Activated CD8-positive, alpha-beta memory T cell treated with anti-CD3 and anti-CD28 coated beads, Interleukin-2, amount 50 U/mL, for 1 hour (primary cell): Measurements from ENCODE around the gene NELFCD.
"Not testable (repeated sequence)": the region's sequence is repeated elsewhere in the genome, so short reads cannot be mapped to it uniquely, and the experiment has no call there.

Experiments
- DNase-seq: peaks from one replicate; pipeline ENCODE4 v3.0.0-alpha.2; 2020; ENCODE audit errors: extremely low read depth

Gene NELFCD

DNA sequence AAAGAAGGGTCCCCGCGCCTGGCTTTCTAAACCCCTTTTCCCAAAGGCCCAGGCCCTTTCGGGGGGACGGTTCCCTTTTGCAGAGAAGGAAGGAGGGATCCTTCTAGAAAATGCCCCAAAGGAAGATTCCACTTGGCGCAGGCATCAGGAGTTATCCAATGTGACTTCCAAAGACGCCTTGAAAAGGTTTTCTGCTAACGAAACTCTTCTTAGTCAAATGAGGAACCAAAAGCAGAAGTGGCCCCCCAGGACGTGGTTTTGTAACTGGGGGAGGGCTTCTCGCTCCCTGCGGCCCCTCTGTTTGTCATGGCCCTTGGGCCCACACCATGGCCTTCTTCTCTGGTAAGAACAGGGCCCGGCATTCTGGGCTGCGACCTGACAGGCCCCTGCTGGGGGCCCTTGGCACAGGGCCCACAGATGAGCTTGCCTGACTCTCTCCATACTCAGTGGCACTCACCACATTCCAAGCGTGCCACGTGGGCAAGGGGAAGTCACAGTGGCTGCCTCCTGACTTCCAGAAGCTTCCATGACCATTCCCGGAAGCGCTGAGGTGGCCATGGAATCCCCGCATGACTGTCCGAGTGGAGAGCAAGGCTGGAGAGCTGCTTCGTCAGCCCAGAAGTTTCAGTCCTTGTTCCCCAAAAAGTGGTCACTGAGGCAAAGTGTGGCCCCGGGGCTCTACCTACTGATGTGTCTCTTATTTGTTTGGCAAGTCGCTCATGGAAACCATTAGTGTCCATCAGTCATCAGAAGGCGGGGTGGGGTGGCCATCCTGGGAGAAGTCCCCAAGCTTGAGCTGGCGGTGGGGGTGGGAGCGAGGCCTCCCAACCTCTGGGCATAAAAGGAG is 26.8 kb downstream of the NELFCD start:
- no peak for DNase-seq

GRCh38 chr20:59008715-59009336 is 27.8 kb downstream of the NELFCD start:
- DNase-seq = no peak

- no peak for DNase-seq
These were observed 29.4 kb downstream of the NELFCD start for GRCh38 chr20:59010321-59010994.

DNA sequence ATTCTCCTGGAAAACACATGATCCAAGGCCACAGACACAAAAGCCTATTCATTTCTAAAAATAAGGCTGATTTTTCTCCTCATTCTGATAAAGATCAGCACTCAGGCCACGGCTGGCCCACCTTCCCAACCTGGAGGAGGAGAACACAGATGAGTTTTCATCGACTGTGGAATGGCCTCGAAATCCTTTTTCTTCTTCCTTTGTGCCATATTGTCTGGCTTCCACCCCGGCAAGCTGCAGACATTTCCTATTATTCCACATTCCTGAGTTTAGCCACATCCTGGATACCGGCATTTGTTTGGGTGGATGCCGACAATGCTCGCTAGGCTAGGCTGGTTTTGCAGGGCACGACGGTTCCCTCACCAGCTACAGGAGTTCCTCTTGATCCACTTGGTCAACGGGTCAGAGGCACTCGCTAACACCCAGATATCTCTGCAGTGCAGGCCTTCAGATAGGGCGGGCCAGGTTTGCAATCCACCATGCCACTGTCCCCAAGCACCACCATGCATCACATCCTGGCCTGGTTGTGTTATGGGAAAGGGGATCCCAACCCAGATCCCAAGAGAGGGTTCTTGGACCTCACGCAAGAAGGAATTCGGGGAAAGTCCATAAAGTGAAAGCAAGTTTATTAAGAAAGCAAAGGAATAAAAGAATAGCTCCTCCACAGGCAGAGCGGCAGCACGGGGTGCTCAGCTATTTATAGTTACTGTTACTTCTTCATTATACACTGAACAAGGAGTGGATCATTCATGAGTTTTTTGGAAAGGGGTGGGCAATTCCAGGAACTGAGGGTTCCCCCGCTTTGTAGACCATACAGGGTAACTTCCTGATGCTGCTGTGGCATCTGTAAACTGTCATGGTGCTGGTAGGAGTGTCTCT is 30.2 kb downstream of the NELFCD start:
- DNase-seq = no peak

DNA sequence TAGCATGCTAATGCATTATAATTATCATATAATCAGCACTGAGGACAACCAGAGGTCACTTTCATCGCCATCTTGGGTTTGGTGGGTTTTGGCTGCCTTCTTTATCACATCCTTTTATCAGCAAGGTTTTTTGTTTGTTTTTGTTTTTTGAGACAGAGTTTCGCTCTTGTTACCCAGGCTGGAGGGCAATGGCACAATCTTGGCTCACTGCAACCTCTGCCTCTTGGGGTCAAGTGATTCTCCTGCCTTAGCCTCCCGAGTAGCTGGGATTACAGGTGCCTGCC is 30.8 kb downstream of the NELFCD start:
- DNase-seq = not testable (repeated sequence)

- DNase-seq = no peak
These were observed 32.2 kb downstream of the NELFCD start for GRCh38 chr20:59013031-59013951.

GRCh38 chr20:59013959-59014608 is 33.0 kb downstream of the NELFCD start:
- DNase-seq = no peak

- no peak for DNase-seq
These were observed 33.8 kb downstream of the NELFCD start for GRCh38 chr20:59014680-59015389.

GRCh38 chr20:59015411-59015810 is 34.4 kb downstream of the NELFCD start:
- no peak for DNase-seq

- no peak for DNase-seq
These were observed 35.0 kb downstream of the NELFCD start for GRCh38 chr20:59015812-59016711.

GRCh38 chr20:59016795-59017492 is 35.9 kb downstream of the NELFCD start:
- no peak for DNase-seq

- DNase-seq = no peak
These were observed 36.6 kb downstream of the NELFCD start for GRCh38 chr20:59017493-59018231.

DNA sequence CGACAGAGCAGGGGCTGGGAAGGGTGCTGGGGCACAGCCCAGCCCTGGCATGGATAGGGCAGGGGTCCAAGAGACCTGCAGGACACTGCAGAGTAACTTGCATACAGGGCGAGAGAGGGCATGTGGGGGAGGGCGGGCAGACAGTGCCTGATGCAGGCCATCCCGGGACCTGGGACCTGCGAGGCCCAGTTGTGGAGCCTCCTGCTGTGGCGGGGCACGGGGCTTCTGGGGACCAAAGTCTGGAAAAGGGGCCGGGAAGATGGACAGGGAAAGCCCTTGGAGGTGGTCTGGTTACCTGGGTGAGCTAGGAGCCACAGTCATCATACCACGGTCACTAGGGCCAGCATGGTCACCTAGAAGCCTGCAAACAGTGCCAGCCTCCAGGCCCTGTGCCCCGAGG is 37.8 kb downstream of the NELFCD start:
- DNase-seq = no peak

DNA sequence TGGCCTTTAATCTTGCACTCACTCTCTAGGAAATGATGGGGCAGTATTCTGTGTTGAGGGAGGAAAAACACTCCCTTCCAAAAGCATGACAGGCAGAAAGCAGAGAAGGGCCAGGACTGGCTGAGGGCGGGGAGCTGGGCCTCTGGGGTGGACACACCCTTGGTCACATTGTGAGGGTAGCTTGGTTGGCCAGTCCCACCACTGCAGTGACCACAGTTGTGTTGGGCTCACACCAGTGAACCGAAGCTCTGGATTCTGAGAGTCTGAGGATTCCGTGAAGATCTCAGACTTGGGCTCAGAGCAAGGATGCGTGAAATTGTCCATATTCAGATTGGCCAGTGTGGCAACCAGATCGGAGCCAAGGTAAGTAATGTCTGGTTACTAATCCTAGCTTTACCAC is 38.2 kb downstream of the NELFCD start, which contains the start of gene TUBB1:
Gene TUBB1, plus strand, starts transcription at position 213 of the 400 bp plus-strand sequence. Its CDS starts 94 bp downstream, at position 307.
- DNase-seq = no peak

- DNase-seq = no peak
These were observed 40.0 kb downstream of the NELFCD start for GRCh38 chr20:59020938-59021551.

DNA sequence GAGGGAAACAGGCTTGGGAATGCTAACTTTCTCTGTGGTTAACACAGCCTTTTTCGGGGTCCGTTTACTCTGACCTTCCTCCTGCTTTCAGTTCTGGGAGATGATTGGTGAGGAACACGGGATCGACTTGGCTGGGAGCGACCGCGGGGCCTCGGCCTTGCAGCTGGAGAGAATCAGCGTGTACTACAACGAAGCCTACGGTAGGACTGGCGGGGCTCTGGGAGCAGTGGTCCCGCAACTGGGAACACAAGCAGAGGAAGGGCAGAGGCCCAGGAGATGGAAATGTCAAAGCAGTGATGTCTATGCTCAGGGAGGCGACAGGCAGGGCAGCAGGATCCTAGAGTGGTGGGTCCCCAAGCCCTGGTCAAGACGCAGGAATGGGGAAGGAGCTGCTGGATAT is 41.7 kb downstream of the NELFCD start:
- no peak for DNase-seq

GRCh38 chr20:59023616-59024015 is 42.6 kb downstream of the NELFCD start:
- no peak for DNase-seq
